ENCODE measurements around the gene TLN1. TPM values are rescaled to one million over a fixed set of nuclear protein-coding genes. Genes with fewer than 3 reads are reported as not detected.

The TLN1 gene
- total RNA-seq, result 100 to 1,000 TPM; 126 to 179 (median 152) TPM

- H3K9me3 ChIP-seq, result no peaks in the 10 kb centered on the region
- H3K36me3 ChIP-seq, result peaks cover 23% of the 10 kb centered on the region
- peak; percentile 99 for DNase-seq (ENCODE audit: low spot score in 2 of 2)
- H3K4me3 ChIP-seq, result peak within 1 kb of the TSS; percentile 65
- no peaks in the 10 kb centered on the region for H3K27me3 ChIP-seq
- no peak for TF ChIP-seq EP300 (IDR thresholded peaks at IDR 0.05)
- TF ChIP-seq POLR2A (IDR thresholded peaks at IDR 0.05), result peak in 1 of 2 donors; percentile 44
- no peak for TF ChIP-seq CTCF (IDR thresholded peaks at IDR 0.05)
- peak in 2 of 3 donors; percentile 94 to 95 for TF ChIP-seq POLR2AphosphoS5 (IDR thresholded peaks at IDR 0.05)
- H3K27ac ChIP-seq, result peak within 1 kb of the TSS; percentile 96
- 0% methylated on average over 2 of the region's 49 CpGs for WGBS
- peaks cover 53% of the 10 kb centered on the region for H3K4me1 ChIP-seq
These were observed at the start of gene TLN1, which contains the start of gene CREB3 for GRCh38 chr9:35732185-35732799. TLN1 (minus strand) TSS chr9:35732195; CDS start chr9:35725694, 6,501 bp downstream. CREB3 (plus strand) TSS chr9:35732666; CDS start chr9:35732773, 107 bp downstream.

- no peaks in the 10 kb centered on the region for H3K9me3 ChIP-seq
- 84% methylated on average over 2 of the region's 2 CpGs for WGBS
- H3K4me1 ChIP-seq, result no peaks in the 10 kb centered on the region
- no peak for DNase-seq (ENCODE audit: low spot score in 2 of 2)
- no peaks in the 10 kb centered on the region for H3K27me3 ChIP-seq
- no peaks in the 10 kb centered on the region for H3K36me3 ChIP-seq
- no peak overlapping the region for H3K27ac ChIP-seq
- H3K4me3 ChIP-seq, result no peak overlapping the region
- TF ChIP-seq POLR2A (IDR thresholded peaks at IDR 0.05) (no peak), EP300 (IDR thresholded peaks at IDR 0.05) (no peak), POLR2AphosphoS5 (IDR thresholded peaks at IDR 0.05) (no peak), CTCF (IDR thresholded peaks at IDR 0.05) (no peak)
These were observed 49.1 kb upstream of the TLN1 start for GRCh38 chr9:35781066-35781465.

GRCh38 chr9:35778496-35778895 is 46.5 kb upstream of the TLN1 start:
- no peaks in the 10 kb centered on the region for H3K36me3 ChIP-seq
- no peaks in the 10 kb centered on the region for H3K27me3 ChIP-seq
- no peaks in the 10 kb centered on the region for H3K9me3 ChIP-seq
- no peak overlapping the region for H3K27ac ChIP-seq
- H3K4me1 ChIP-seq, result no peaks in the 10 kb centered on the region
- no peak overlapping the region for H3K4me3 ChIP-seq
- DNase-seq (ENCODE audit: low spot score in 2 of 2), result no peak
- 94% methylated on average over 3 of the region's 3 CpGs for WGBS
- TF ChIP-seq CTCF (IDR thresholded peaks at IDR 0.05) (no peak), EP300 (IDR thresholded peaks at IDR 0.05) (no peak), POLR2A (IDR thresholded peaks at IDR 0.05) (no peak), POLR2AphosphoS5 (IDR thresholded peaks at IDR 0.05) (no peak)

DNA sequence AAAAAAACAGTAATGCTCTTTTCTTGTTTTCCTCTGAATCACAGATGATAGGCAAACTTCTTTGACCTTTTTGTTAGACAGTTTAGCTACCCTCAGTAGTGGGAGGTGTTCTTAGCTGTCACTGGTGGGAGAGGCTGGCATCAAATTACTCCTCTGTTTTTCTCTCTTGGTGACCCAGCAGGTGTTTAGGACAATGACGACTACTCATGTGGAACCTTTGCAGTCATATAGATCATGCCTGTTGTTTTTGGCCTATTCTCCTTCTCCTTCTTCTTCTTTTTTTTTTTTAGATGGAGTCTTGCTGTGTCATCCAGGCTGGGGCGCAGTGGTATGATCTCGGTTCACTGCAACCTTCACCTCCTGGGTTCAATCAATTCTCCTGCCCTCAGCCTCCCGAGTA is 44.0 kb upstream of the TLN1 start:
- Histone ChIP-seq H3K27ac (no peak overlapping the region), H3K27me3 (no peaks in the 10 kb centered on the region), H3K9me3 (no peaks in the 10 kb centered on the region), H3K4me3 (no peak overlapping the region), H3K4me1 (peaks cover 14% of the 10 kb centered on the region), H3K36me3 (no peaks in the 10 kb centered on the region)
- 78% methylated on average over 4 of the region's 4 CpGs for WGBS
- TF ChIP-seq CTCF (IDR thresholded peaks at IDR 0.05) (no peak), POLR2A (IDR thresholded peaks at IDR 0.05) (no peak), POLR2AphosphoS5 (IDR thresholded peaks at IDR 0.05) (no peak), EP300 (IDR thresholded peaks at IDR 0.05) (no peak)
- DNase-seq (ENCODE audit: low spot score in 2 of 2), result no peak

GRCh38 chr9:35774907-35775635 is 43.1 kb upstream of the TLN1 start:
- no peaks in the 10 kb centered on the region for H3K27me3 ChIP-seq
- TF ChIP-seq POLR2AphosphoS5 (IDR thresholded peaks at IDR 0.05) (no peak), EP300 (IDR thresholded peaks at IDR 0.05) (no peak)
- no peaks in the 10 kb centered on the region for H3K36me3 ChIP-seq
- DNase-seq (ENCODE audit: low spot score in 2 of 2), result no peak
- H3K27ac ChIP-seq, result no peak overlapping the region
- no peak overlapping the region for H3K4me3 ChIP-seq
- H3K4me1 ChIP-seq, result peaks cover 21% of the 10 kb centered on the region
- H3K9me3 ChIP-seq, result no peaks in the 10 kb centered on the region
- 70% methylated on average over 7 of the region's 7 CpGs for WGBS

Data from suprapubic skin (tissue), 4 donors.